NCI-H774 (cell line): ENCODE results near the gene PDGFRA.

Experiments
- DNase-seq: peaks from one replicate; lab custom pipeline; 2025; lab: John Stamatoyannopoulos, UW

PDGFRA gene

DNA sequence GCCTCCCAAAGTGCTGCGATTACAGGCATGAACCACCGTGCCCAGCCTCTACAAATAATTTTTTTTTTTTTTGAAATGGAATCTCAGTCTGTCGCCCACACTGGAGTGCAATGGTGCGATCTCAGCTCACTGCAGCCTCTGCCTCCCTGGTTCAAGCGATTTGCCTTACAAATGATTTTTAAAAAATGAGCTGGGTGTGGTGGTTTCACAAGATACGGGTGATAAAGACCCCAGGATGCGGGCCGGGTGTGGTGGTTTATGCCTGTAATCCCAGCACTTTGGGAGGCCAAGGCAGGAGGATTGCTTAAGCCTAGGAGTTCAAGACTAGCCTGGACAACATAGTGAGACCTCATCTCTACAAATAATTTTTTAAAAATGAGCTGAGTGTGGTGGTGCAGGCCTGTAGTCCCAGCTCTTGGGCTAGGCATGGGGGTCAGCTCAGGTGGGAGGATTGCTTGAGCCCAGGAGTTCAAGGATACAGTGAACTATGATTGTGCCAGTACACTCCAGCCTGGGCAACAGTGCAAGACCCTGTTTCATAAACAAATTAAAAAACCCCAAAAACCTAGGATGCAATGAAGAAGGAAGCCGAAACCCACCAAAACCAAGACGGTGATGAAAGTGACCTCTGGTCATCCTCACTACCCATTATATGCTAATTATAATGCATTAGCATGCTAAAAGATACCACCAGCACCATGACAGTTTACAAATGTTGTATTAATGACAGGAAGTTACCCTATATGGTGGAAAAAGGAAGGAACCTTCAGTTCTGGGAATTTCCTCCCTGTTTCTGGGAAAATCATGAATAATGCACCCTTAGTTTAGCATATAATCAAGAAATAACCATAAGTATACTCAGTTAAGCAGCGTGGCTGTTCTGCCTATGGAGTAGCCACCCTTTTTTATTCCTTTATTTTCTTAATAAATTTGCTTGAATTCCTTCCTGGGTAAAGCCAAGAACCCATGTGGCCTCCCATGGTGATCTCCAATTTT is 27.7 kb downstream of the PDGFRA start:
- no peak for DNase-seq

DNA sequence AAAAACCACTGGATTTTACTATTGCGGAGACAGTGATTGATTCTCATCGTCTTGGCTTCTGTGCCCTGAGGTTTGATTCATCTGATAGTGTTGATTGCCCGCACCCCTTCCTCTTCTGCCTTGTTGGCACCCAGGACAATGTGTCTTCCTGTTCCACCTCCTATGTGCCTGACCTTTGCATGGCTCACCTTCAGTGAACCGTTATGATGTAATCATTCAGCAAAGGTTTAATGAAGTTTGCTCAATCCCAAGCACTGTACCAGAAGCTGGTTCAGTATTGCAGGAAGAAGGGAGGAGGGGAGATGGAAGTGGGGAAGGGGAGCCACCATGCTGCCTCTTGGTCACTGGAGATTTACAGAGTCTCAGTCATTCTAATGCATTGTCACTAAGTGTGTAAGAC is 36.3 kb downstream of the PDGFRA start:
- no peak for DNase-seq

DNA sequence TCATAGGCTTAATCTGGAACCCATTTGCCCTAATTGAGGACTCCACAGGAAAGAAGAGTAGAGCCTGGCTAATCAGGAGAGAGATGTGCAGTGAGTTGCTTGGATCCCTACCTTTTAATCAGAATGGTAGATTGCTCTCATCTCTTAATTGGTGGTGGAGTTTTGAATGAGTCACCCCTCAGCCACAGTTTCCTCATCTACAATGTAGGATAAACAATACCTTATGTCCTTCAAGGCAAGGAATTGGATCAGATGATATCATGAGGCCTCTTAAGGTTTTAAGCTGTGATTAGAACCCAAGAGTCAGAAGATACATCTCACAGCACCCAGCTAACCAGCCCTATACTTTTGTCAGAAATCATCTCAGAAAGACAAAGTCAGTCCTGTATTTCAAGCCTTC is 39.1 kb downstream of the PDGFRA start:
- no peak for DNase-seq

DNA sequence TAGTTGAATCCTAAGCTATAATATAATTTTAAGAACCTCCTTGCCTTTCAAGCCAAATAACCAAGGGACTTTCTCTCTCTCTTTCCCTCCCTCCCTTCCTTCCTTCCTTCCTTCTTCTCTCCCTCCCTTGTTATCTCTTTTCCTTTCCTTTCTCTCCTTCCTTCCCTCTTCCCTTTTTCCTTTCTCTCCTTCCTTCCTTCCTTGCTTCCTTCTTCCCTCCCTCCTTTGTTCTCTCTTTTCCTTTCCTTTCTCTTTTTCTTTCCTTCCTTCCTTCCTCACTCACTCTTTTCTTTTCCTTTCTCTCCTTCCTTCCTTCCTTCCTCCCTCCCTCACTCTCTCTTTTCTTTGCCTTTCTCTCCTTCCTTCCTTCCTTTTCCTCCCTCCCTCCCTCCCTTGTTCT is 42.4 kb downstream of the PDGFRA start:
- no peak for DNase-seq

DNA sequence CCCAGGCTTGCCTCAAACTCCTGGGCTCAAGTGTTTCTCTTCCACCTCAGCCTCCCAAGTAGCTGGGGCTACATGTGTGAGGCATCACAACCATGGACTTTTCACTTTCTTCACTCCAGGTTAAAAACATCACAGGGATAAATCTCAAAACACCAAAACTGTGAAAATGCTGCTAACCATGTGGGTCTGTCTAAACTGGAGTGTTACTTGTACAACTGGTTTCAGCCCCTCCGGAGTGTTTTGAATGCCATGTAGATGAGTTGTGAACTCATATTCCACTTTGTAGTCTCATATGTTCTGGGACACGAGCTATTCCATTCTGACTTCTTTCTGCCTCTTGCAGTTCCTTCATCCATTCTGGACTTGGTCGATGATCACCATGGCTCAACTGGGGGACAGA is 43.0 kb downstream of the PDGFRA start:
- no peak for DNase-seq

DNA sequence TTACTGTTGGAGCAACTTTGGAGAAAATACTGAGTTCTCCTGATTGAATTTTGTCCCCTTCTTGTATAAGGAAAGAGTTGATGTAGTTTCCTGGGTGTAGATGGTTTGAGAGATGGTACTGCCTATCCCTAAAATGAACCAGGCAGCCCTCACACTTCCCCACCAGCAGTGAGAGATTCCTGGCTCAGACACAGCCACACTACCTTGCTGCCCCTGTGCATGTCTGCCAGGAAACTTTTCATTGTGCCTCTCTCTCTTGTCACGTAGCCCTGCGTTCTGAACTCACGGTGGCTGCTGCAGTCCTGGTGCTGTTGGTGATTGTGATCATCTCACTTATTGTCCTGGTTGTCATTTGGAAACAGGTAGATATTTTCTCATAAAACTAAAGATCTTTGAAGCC is 45.2 kb downstream of the PDGFRA start:
- no peak for DNase-seq

DNA sequence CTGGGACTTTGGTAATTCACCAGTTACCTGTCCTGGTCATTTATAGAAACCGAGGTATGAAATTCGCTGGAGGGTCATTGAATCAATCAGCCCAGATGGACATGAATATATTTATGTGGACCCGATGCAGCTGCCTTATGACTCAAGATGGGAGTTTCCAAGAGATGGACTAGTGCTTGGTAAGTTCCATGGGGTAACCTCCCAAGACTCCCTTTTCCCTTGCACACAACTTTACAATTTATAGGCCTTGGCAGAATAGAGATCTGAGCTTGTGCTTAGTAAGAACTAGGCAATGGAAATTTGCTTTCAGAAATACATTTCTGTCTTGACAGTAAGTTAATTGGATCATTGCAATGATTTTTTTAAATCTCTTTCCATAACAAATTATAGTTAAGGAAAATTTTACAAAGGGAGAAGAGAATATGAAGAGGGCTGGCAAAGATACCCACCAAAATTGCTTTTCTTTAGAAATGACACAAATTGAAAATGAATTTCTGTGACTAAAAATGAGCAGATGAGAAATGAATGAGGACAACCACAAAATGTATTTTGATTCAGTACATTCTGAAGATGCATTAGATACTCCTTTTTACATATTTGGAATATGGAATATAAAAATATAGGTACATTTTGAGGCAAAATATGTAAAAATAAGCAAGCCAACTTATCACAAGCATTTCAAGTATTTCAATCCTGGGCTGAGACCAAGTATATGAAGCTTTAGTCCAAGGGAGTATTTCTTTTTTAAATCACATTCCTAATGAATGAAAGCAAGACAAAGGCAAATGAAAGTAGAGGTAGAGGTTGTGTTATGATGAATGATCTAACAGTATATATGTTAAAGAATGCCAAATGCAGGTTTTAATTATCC is 45.9 kb downstream of the PDGFRA start:
- DNase-seq = no peak

DNA sequence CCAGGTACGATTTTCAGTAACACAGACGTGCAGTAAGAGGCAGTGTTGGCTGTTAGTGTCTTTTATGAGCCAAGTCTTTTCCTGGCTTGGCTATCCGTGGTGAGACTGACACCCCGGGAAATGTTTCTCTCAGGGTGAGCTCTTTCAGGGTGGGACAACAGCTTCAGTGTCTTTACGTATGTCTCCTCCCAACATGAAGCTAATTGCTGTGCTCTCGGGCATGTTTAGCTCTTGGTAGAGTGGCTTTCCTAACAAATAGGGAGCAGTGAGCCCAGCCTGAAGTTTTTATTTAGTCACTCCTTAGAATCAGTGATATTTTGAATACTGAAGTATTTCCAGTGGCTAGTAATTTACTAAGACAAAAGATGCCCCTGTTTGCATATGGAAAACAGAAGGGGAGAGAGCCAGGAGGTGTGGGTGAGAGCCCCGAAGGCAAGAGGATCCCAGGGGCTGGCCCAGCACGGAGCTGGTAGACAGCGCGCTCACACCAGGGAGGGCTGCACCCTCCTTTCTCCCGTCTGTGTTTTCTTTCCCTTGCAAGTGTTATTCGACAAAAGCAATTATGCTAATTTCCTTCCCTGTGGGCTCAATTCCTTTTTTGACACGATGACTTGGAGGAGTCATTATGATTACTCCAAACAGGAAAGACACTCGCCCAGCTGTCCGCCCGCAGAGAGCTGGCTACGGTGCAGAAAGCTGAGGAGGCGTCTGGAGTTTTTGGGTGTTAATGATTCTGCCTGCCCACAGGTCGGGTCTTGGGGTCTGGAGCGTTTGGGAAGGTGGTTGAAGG is 47.7 kb downstream of the PDGFRA start:
- no peak for DNase-seq

DNA sequence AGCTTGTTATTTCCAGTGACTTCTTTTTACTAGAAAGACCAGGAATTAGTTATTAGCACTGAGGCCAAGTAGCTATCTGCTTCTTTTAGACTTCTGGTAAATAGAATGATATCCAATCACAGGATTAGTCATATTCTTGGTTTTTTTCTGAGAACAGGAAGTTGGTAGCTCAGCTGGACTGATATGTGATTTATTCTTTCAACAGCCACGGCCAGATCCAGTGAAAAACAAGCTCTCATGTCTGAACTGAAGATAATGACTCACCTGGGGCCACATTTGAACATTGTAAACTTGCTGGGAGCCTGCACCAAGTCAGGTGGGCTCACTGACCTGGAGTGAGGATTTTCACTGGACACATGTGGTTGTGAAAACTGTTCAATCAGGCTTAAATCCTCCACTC is 48.6 kb downstream of the PDGFRA start:
- DNase-seq = no peak

DNA sequence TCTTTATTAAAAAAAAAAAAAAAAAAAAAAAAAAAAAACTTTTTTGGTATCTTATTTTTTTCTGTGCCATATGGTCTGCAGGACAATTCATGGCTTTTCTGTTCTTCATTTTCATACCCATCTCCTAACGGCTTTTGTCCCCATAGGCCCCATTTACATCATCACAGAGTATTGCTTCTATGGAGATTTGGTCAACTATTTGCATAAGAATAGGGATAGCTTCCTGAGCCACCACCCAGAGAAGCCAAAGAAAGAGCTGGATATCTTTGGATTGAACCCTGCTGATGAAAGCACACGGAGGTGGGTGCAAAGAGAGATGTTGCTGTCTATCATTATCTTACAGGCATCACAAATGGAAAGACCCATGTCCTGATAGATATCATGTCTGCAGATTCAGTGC is 49.1 kb downstream of the PDGFRA start:
- no peak for DNase-seq

DNA sequence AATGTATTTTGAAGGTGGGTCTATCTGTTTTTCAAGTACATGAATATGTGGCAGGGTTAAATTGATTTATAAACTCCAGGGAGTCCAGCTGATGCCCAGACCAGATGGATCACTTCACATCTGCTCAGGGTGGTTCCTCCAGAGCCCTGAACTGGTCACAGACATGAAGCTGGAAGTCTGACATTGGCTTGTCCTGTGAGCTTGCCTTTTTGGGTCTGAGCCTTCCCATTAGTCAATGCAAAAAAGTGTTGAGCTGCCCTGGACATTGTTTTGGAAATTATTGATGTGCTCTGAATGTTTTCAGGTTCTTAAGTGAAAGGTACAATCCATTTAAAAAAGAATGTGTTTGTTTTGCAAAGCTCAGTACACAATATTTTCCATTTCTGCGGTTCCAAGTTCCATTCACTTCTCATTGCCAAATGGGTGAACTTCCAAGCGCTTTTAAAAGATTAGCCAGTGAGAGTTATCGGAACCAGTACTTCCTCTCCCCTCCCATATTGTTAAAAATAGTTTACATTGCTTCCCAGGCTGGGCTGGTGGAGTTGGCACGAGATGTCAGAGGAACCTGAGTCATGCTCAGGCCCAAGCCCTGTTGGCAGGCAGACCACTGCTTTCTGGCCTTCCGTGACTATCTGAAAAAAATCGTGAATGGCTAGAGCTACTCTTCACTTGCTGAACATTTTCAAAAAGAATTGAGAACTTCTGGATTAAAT is 52.1 kb downstream of the PDGFRA start:
- no peak for DNase-seq

DNA sequence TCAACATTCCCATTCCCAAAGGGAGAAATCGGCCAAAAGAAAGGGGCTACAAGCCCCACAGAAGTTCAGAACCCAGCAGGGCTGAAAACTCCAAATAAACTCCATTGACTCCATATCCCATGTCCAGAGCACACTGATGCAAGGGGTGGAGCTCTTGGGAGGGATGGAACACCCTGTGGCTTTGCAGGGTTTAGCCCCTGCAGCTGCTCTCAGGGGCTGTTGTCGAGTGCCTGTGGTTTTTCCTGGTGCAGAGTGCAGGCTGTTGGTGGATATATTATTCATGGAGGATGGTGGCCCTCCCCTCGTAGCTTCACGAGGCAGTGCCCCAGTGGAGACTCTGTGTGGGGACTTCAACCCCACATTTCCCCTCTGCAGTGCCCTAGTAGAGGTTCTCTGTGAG is 53.7 kb downstream of the PDGFRA start:
- no peak for DNase-seq

DNA sequence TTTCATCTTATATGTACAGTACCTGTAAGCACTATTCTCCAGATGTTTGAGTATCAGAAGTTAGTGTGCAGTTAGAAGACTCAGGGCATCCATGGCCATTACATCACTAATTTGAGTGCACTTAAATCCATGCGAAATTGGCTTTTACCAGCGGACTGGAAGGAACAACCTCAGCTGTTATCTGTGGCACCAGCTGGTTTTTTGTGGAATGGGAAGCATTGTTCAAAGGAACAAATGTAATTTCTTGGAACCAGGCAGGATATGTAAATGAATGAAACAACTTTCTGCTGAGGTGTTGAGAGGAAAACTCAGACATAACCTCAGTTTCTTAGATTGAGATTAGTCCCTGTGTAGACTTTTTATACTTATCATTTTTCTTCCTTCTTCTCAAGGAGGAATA is 60.2 kb downstream of the PDGFRA start:
- DNase-seq = no peak

DNA sequence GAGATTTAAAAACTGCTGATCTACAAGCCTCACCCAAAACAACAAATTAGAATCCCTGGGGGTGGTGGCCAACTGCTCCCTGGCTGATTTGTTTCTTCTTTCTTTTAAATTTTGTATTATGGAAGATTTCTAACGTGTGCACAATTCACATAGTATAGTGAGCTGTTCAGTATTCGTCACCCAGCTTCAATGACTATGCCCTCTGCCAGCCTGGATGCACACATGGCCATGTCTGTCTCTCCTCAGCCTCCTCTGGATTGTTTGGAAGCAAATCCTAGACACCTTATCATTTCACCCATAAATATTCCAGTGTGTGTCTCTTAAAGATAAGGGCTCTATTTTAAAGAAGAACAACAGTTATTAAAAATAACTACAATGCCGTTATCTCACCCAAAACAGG is 61.9 kb downstream of the PDGFRA start:
- no peak for DNase-seq

DNA sequence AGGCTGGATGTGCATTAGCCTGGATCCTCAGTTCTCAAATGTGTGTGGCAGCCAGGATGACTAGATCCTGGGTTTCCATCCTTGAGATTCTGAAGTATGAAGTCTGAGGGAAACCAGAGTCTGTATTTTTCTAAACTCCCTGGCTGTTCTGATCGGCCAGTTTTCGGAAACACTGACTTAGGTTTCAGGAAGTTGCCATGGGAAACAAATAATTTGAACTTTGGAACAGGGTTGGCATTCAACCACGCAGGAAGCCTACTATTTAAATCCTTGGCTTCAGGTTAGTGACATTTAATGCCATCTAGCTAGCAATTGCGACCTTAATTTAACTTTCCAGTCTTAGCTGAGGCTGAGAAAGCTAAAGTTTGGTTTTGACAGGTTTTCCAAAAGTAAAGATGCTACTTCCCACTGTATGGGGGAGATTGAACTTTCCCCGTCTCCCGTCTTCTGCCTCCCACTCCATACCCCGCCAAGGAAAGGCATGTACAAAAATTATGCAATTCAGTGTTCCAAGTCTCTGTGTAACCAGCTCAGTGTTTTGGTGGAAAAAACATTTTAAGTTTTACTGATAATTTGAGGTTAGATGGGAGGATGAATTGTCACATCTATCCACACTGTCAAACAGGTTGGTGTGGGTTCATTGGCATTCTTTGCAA is 67.6 kb downstream of the PDGFRA start:
- DNase-seq = no peak

DNA sequence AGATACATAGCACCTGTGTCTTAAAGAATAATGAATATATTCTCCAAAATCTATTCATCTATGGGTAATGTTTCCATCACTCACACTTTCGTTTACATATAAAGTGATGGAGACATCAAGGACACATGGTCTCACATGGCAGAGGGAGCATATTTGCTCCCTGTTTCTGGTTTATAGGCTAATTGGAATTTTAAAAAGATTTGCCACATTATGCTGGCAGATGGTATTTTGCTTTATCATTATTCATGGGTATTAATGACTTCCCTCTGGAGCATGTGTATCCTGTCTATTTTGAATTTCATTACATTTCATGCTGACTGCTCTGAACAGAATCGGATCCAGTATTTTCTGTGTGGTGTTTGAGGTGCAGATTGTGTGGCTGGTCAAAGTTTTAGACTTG is 79.0 kb downstream of the PDGFRA start:
- no peak for DNase-seq

DNA sequence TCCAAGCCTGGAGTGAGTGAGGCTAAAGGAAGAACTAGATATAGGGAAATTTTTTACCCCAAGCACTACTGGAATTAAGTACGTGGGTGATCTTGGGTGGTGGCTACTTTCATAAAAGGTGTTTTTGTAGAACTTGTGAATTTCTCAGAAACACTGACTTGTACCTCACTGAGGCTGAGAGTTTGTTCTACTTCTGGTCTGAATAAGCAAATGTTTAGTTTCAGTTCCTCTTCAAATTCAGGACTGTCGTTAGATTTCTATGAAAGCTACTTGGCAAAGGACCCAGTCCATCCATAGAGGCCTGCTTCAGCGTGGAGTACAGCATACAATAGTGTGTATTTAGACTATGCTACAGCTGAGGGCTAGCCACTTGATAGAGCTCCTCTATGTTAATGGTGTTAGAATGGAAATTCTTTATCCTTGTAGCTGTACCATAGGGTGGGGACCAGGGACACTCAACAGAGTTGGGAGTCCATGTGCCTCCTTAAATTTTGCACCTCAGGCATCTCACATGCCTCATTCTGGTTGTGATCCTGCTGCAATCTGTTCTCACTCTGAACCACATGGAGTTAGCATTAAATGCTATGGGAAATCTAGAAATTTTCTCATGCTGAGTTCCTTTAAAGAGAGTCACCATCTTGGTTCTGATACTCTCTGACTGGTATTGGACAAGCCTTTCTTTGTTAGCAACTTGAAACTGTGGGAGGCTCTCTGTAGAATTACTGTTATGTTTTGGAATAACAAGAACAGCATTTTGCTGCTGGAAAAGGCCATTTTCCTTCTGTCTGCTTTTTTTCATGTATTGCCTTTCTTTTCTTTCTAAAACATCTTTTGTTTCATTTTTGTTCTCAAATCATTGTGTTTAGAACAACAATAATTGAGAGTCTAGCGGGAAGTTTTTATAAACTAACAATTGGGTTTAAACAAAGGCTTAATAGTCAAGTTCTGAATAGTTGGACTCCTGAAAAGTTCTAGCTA is 86.8 kb downstream of the PDGFRA start:
- DNase-seq = no peak

DNA sequence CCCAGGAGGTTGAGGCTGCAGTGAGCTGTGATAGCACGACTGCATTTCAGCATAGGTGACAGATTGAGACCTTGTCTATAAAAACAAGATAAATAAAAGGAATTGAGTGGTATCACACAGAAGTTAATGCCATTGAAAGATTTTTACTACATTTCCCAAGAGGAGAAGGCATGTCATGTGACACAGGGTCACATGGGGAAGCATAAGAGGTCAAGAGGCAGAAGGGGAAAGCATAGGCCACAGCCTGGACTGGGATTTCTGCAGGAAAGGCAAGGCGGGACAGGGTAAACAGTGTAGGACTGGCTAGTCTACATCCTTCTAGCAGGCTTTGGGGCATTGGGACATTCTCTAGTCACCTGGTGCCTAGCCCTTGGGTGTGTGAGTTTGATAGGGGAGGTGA is 88.6 kb downstream of the PDGFRA start:
- no peak for DNase-seq

DNA sequence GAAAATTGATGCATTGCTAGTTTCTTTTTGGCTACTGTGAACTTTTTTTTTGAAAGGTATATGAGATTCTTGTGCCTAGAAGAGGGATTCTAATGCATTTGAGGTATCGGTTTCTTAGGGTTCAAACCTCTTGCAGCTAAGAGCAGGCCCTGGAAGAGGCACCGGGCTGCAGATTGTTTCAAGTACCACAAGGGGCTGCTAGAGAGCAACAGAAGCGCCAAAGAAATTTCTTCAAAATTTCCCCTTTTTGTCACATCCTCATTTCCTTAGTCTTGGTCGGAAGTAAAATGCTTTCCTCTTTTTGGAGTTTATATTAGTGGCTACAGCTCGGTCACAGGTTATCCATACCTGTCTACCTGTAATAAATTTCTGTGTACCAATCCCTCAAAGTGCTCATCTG is 89.8 kb downstream of the PDGFRA start:
- no peak for DNase-seq
